GM19324 (cell line): Measurements from ENCODE around the gene FMNL3.

Experiments used
- ATAC-seq: cut with Tn5 transposase; IDR thresholded peaks from one replicate; pipeline ENCODE4 v1.9.1; 2021; ENCODE audit warnings: mild to moderate bottlenecking, moderate library complexity; ENCODE audit not compliant: unreplicated experiment, low FRiP score

Gene FMNL3

GRCh38 chr12:49659753-49660152, 47.5 kb downstream of the FMNL3 start:
- ATAC-seq: no peak

- no peak for ATAC-seq
Measured at GRCh38 chr12:49658276-49658675, 48.9 kb downstream of the FMNL3 start.

- no peak for ATAC-seq
Measured at GRCh38 chr12:49655595-49656236, 51.5 kb downstream of the FMNL3 start.

GRCh38 chr12:49654715-49655114, 52.5 kb downstream of the FMNL3 start:
- no peak for ATAC-seq

- no peak for ATAC-seq
Measured at GRCh38 chr12:49652921-49653520, 54.2 kb downstream of the FMNL3 start.

GRCh38 chr12:49651855-49652254, 55.4 kb downstream of the FMNL3 start:
- no peak for ATAC-seq

GRCh38 chr12:49649892-49650291, 57.3 kb downstream of the FMNL3 start:
- no peak for ATAC-seq

GRCh38 chr12:49649445-49649844, 57.8 kb downstream of the FMNL3 start:
- ATAC-seq: no peak

- no peak for ATAC-seq
Measured at GRCh38 chr12:49648712-49649003, 58.5 kb downstream of the FMNL3 start.

GRCh38 chr12:49647827-49648711, 59.1 kb downstream of the FMNL3 start:
- ATAC-seq: no peak

- no peak for ATAC-seq
Measured at GRCh38 chr12:49646871-49647654, 60.1 kb downstream of the FMNL3 start.

GRCh38 chr12:49646331-49646830, 60.8 kb downstream of the FMNL3 start:
- ATAC-seq: no peak

- no peak for ATAC-seq
Measured at GRCh38 chr12:49645146-49646039, 61.8 kb downstream of the FMNL3 start.

GRCh38 chr12:49644620-49644994, 62.6 kb downstream of the FMNL3 start:
- ATAC-seq: no peak

- ATAC-seq: no peak
Measured at GRCh38 chr12:49643961-49644619, 63.1 kb downstream of the FMNL3 start.

- ATAC-seq: no peak
Measured at GRCh38 chr12:49643135-49643534, 64.1 kb downstream of the FMNL3 start.

- ATAC-seq: no peak
Measured at GRCh38 chr12:49642370-49642802, 64.8 kb downstream of the FMNL3 start.

GRCh38 chr12:49641748-49642369, 65.3 kb downstream of the FMNL3 start:
- ATAC-seq: no peak
